Astrocyte of the hippocampus (primary cell): ENCODE measurements around the gene PEX11B.
"Not testable (repeated sequence)": the region's sequence is repeated elsewhere in the genome, so short reads cannot be mapped to it uniquely, and the experiment has no call there.

ENCODE experiments used
- DNase-seq: peaks from one replicate; pipeline ENCODE4 v3.0.0; 2011; ENCODE audit warnings: low read depth, low spot score

The PEX11B gene

GRCh38 chr1:145952903-145953302 lies 34.4 kb upstream of the PEX11B start:
- no peak for DNase-seq

DNA sequence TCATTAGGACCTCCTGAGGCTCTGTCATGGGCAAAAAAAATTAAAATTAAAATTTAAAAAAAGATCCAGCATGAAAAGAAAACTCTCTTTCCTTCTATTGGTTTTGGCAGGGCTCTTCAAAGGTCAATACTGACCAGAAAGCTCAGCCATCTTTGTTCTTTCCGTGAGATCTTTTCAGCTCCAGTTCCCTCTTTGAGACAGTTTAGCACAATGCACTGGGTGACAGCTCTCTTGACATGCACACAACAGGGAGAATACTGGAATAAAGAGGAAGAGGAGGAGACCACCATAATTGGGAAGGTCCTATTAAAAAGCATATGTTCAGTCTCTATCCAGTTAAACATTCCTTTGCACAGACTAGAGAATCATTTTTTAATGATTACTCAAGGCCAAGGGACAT lies 33.0 kb upstream of the PEX11B start:
- no peak for DNase-seq

GRCh38 chr1:145949219-145949618 lies 30.7 kb upstream of the PEX11B start:
- no peak for DNase-seq

- DNase-seq = no peak
Observed at GRCh38 chr1:145947551-145947950, 29.0 kb upstream of the PEX11B start.

GRCh38 chr1:145946477-145946986 lies 28.0 kb upstream of the PEX11B start:
- no peak for DNase-seq

- no peak for DNase-seq
Observed at GRCh38 chr1:145944532-145944931, 26.0 kb upstream of the PEX11B start.

- no peak for DNase-seq
Observed at GRCh38 chr1:145942871-145943270, 24.4 kb upstream of the PEX11B start.

GRCh38 chr1:145942405-145942804 lies 23.9 kb upstream of the PEX11B start:
- DNase-seq = no peak

DNA sequence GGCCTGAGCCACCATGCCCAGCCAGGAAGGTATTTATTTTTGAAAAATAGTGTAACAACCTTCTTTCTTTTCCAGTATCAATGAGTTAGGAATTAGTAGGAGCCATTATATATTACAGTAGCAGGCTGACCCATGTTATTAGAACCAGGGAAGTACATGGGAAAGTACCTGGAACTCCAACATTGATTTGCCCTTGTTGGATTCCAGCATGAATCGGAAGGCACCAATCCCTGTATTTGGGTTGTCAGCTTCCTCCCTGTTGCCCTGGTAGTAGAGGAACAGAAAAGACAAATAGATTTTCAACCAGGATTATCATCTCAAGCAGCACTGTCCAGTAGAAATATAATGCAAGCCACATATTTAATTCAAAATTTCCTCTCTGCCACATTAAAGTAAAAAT lies 18.9 kb upstream of the PEX11B start:
- no peak for DNase-seq

DNA sequence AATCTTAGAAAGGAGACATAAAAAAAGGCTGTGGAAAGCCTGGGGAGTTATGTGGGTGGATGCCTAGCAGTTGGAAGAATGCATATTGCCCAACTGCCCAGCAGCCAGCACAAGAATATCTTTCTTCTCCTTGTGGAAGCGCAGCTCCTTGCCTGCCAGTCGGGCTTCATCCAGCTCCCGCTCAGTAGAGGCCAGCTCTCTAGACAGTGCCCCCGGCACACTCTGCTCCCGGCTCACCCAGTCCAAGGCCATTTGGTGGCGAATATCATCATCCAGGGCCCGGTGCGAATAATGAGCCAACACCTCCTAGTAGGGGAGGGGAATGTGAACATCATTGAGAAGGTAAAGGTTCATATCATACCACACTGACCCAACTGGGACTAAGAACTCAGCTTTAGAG lies 17.7 kb upstream of the PEX11B start:
- DNase-seq = no peak

DNA sequence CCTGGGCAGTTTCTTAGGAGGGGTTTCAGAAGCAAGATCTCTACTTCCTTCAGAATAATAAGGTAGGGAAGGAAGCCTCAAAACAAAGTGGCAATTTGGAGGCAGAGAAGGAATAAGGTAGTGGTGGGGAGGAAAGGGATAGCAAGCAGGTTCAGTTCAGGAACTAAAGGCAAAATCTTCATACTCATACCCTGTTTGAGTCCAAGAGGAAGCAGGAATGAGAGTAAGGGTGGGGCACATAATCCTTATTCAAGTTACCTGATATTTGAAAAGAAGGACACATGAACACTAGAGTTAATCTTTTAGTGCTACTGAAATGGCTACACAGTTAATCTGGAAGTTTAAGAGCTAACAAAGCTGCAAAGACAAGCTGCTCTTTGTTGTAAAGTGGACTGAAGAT lies 17.2 kb upstream of the PEX11B start:
- no peak for DNase-seq

- not testable (repeated sequence) for DNase-seq
Observed at GRCh38 chr1:145932522-145933009, 14.0 kb upstream of the PEX11B start.

DNA sequence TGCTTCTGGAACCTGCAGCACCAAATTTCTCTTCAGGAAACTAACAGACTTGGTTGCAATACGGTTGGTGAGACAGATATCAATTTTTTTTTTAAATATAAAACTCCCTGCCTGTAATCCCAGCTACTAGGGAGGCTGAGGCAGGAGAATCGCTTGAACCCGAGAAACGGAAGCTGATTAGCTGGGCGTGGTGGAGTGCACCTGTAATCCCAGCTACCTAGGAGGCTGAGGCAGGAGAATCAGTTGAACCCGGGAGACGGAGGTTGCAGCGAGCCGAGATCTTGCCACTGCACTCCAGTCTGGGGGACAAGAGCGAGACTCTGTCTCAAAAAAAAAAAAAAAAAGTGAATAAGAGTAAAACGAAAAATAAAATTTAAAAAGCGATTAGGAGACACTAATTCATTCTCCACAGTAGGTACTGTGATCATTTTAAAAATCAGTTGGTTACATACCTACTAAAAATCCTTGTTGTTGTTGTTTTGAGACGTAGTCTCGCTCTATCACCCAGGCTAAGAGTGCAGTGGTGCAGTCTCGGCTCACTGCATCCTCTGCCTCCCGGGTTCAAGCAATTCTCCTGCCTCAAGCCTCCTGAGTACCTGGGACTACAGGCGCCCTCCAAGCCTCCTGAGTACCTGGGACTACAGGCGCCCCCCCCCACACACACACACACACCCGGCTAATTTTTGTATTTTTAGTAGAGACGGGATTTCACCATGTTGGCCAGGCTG lies 9.6 kb upstream of the PEX11B start:
- no peak for DNase-seq

DNA sequence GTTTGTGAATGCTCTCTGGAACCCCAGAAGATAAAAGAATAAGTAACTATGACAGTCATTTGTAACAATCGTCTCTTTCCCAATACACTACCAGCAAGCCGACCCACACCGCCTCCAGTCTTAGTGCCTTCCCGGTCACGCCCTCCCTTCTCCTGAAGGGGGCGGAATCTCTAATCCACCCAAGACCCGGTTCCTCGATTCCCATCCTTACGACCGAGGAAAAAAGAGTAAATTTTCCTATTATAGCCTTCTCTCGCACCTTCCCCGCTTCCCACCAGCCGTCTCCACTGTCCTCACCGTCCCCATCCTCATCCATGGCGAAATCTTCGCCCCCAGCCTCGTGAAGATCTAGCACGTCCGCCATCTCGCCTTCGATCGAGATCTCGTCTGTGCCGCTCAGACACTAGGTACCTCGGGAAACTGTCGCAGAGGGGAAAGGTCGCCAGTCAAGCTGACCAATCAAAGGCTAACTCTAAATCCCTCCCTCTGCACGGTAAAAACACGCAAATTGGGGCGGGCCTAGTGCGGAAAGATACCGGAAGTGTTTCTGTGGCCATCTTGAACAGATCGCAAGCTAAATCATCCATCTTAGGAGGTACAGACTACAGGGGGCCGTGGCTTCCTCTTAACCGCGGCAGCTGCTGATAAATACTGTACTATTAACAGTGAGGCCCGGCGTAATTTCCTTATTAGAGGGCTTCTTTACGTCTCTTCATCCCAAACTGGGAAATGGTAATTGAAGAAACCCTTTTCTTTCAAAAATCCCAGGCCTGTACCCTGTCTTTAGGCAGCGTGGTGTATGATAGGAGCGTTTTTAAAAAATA lies 8.8 kb upstream of the PEX11B start, which contains the start of gene RBM8A:
RBM8A (minus strand) TSS at position 422 of the 824 bp plus-strand sequence; CDS start at position 364, 58 bp downstream.
- DNase-seq = peak; percentile 98

- DNase-seq = no peak
Observed at GRCh38 chr1:145926686-145927062, 8.2 kb upstream of the PEX11B start.

DNA sequence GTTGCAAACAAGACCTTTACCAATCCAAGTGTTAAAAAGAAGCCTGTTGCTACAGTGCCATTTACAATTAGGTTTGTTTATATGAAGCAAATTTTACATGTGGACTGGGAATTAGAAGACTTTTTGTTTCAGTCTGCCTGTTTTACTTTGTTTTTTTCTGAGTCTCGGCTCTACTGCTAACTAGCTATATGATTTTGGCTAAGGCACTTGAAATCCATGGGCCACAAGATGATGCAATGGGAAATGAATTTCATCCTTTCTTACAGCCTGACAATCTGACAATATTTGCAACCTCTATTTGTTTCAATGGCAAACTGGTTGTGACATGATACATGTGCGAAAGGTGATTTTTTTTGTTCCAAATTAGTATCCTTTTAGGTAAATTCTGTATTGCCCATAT lies 3.7 kb upstream of the PEX11B start:
- no peak for DNase-seq

GRCh38 chr1:145920297-145920696 lies 1.8 kb upstream of the PEX11B start:
- not testable (repeated sequence) for DNase-seq

DNA sequence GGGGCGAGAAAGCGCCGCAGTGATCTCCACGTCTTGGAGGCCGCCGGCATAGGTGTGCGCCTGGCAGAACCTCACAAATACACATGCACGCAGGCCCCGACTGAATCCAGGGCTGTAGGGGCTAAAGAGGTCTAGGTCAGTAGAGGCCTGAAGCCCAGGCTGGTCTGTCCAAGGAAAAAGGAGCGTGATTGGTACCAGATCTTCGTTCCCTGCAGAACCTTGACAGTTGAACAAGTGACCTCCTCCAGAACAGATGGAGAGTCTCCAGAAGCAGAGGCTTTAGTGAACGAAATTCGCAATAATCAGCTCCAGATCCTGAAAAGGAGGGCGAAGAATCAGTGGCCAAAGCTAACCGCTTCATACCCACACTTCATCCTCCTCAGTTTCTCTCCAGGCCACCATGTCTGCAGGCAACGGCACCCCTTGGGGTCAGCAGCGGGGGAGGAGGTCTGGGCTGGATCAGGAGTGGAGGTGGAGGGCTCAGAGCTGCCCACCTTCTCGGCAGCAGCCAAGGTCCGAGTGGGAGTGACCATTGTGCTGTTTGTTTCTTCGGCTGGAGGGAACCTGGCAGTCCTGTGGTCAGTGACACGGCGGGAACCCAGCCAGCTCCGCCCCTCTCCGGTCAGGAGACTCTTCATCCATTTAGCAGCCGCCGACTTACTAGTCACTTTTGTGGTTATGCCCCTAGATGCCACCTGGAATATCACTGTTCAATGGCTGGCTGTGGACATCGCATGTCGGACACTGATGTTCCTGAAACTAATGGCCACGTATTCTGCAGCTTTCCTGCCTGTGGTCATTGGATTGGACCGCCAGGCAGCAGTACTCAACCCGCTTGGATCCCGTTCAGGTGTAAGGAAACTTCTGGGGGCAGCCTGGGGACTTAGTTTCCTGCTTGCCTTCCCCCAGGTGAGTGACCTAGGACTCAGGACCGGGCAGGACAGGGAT lies 749 bp upstream of the PEX11B start:
- DNase-seq = peak; percentile 74

DNA sequence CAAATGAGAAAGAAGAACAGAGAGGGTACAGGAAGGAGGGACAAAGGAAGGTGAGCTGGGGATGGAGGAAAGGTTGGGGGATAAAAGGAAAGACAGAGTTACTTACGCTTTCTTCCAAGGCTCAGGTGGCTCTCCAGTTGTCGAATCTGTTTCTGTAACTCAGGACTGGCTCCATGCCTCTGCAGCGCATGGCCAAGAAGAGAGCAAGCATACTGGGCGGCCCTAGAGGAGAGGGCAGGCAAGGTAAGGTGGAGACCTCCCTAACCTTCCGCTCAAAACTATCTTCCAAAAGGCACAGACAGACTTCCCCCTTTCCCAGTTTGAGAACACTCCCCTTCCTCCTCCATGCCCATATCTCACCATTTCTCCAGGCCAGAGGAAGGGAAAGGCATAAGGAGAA lies 922 bp downstream of the PEX11B start:
- no peak for DNase-seq

- no peak for DNase-seq
Observed at GRCh38 chr1:145916745-145917144, 1.8 kb downstream of the PEX11B start.

DNA sequence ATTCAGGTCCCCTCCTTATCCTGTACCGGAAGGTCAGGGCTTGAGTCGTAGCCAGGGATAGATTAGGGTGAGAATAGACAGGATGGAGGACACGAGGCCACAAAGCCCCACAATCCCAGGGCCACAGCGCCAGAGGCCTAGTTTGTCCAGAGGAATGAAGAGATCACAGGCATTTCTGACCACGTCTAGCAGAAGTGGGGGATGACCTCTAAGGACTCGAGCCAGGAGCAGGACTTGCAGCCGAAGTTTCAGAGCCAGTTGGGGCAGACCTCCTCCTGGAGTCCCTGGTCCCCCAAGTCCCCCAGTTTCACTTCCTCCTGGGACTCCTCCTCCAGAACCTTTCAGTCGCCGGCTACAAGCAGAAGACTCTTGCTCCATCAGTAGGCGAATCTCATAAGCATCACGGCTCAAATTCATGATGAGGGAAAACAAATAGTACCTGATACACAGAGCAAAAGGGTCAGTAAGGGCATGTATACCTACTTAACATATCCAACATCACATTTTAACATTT lies 6.3 kb downstream of the PEX11B start:
- DNase-seq = no peak
